Dedifferentiated amniotic fluid mesenchymal stem cell (primary cell): Measurements from ENCODE around the gene SRP72.

Source experiments
- DNase-seq: peaks from one replicate; pipeline ENCODE4 v3.0.0-alpha.2; 2016; ENCODE audit errors: extremely low spot score

SRP72 gene

DNA sequence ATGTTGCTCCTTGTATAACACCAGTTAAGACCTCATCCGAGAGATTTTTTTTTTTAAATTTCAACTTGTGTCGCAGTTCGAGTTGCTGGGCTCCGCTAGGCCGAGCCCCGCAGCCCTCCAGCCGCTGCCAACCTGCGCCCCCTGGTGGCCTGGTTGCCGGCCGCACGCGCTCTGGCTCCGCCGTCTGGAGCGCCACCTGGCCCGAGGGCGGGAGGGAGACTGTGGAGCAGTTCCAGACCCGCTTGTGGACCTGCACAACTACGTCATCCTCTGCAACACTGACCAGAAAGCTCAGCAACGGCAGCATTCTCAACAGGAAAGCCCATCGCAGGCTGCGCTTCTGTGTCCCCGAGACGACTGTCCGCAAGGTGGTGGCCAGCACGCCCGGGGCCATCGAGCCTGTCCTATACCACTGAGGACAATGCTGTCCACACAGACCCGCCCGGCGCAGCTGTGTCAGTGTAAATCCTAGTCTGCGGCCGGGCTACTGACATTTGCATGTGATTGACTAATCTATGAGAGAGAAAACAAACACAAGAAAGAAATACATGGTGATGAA is 77.2 kb downstream of the SRP72 start:
- DNase-seq, result peak; percentile 48

- DNase-seq, result no peak
Measured at GRCh38 chr4:56550642-56551041, 83.2 kb downstream of the SRP72 start.

GRCh38 chr4:56551516-56551915 is 84.1 kb downstream of the SRP72 start:
- DNase-seq, result no peak

- DNase-seq, result no peak
Measured at GRCh38 chr4:56552273-56552672, 84.9 kb downstream of the SRP72 start.
